NCI-H2227 treated with DMSO at 0.1 percent for 48 hours (cell line): ENCODE measurements around the gene KDM2B.

Source experiments
- DNase-seq: peaks from one replicate; lab custom pipeline; 2025; lab: John Stamatoyannopoulos, UW

Gene KDM2B

GRCh38 chr12:121461048-121461447 lies 119.8 kb downstream of the KDM2B start:
- no peak for DNase-seq

GRCh38 chr12:121456551-121456950 lies 124.3 kb downstream of the KDM2B start:
- DNase-seq: no peak

- no peak for DNase-seq
These were observed 124.9 kb downstream of the KDM2B start for GRCh38 chr12:121455766-121456420.

- no peak for DNase-seq
These were observed 125.9 kb downstream of the KDM2B start for GRCh38 chr12:121454921-121455320.

GRCh38 chr12:121453629-121454028 lies 127.2 kb downstream of the KDM2B start:
- DNase-seq: no peak

GRCh38 chr12:121452985-121453360 lies 127.8 kb downstream of the KDM2B start:
- no peak for DNase-seq

- no peak for DNase-seq
These were observed 128.4 kb downstream of the KDM2B start for GRCh38 chr12:121452340-121452984.

GRCh38 chr12:121451961-121452339 lies 128.9 kb downstream of the KDM2B start:
- no peak for DNase-seq

GRCh38 chr12:121448771-121449315 lies 132.0 kb downstream of the KDM2B start:
- DNase-seq: no peak

- DNase-seq: no peak
These were observed 134.1 kb downstream of the KDM2B start for GRCh38 chr12:121446750-121447149.

GRCh38 chr12:121444842-121445202 lies 136.0 kb downstream of the KDM2B start:
- DNase-seq: no peak

- DNase-seq: no peak
These were observed 136.6 kb downstream of the KDM2B start for GRCh38 chr12:121443911-121444841.

GRCh38 chr12:121443193-121443870 lies 137.5 kb downstream of the KDM2B start:
- peak; percentile 40 for DNase-seq

GRCh38 chr12:121442028-121442948 lies 138.5 kb downstream of the KDM2B start:
- DNase-seq: no peak

GRCh38 chr12:121441555-121441954 lies 139.3 kb downstream of the KDM2B start:
- no peak for DNase-seq

- DNase-seq: no peak
These were observed 140.1 kb downstream of the KDM2B start for GRCh38 chr12:121440768-121441167.

GRCh38 chr12:121439715-121440114 lies 141.1 kb downstream of the KDM2B start:
- DNase-seq: no peak

GRCh38 chr12:121438905-121439304 lies 141.9 kb downstream of the KDM2B start:
- no peak for DNase-seq

GRCh38 chr12:121436706-121437105 lies 144.1 kb downstream of the KDM2B start:
- no peak for DNase-seq

- no peak for DNase-seq
These were observed 147.9 kb downstream of the KDM2B start for GRCh38 chr12:121432740-121433480.
